ENCODE data around the gene HDAC9.

GRCh38 chr7:18846765-18847215 is 351.2 kb downstream of the HDAC9 start:
- TF ChIP-seq CTCF (conservative IDR thresholded peaks at IDR 0.05 in 1 of 2, IDR thresholded peaks at IDR 0.05 in 1 of 2; ENCODE audit: low read depth in 1 of 2, low read length in 2 of 2), result no peak
- TF ChIP-seq EZH2 (IDR thresholded peaks at IDR 0.05; ENCODE audit: low read length, missing control alignments), result no peak

Data from fibroblast of lung (primary cell).